IMR-90 (cell line): ENCODE data around the gene IL18. TPM values are rescaled to one million over a fixed set of nuclear protein-coding genes. Genes with fewer than 3 reads are reported as not detected.

ENCODE experiments used
- ATAC-seq: fragments of 200-7000 bp; cut with Tn5 transposase; 2 replicates; pipeline ENCODE4 v1.9.1; 2020; ENCODE audit warnings: low read depth, mild to moderate bottlenecking, moderate library complexity
- BruUV-seq: library from RNA; stranded (reverse); fragments of 400-500 nt; replicated peaks from 2 replicates; lab custom pipeline; 2021; lab: Mats Ljungman, UMichigan
- CTCF ChIA-PET: fragments of 300-600 bp; formaldehyde crosslinking; extraction: SDS; loops from one replicate; lab custom pipeline; 2021; ENCODE audit warnings: antibody characterized with exemption; lab: Yijun Ruan, JAX
- POLR2A ChIA-PET: fragments of 300-600 bp; sonication (Branson Sonifier 250); formaldehyde crosslinking; loops from one replicate; lab custom pipeline; 2022; ENCODE audit warnings: antibody characterized with exemption; ENCODE audit not compliant: unreplicated experiment; lab: Charles Lee
- DNase-seq: peaks from one replicate; pipeline ENCODE4 v3.0.0; 2013
- H2AFZ ChIP-seq: replicated peaks from 2 replicates; pipeline ENCODE3; 2013; ENCODE audit warnings: low read length, mild to moderate bottlenecking; ENCODE audit not compliant: poor library complexity
- H2AK5ac ChIP-seq: 2 replicates; pipeline ENCODE4 v1.6.1; 2013; ENCODE audit warnings: low read depth, low read length, inconsistent platforms
- H2AK9ac ChIP-seq: replicated peaks from 2 replicates; pipeline ENCODE3; 2013; ENCODE audit warnings: mild to moderate bottlenecking, low read depth, low read length, moderate library complexity; ENCODE audit not compliant: poor library complexity
- H2BK120ac ChIP-seq: 2 replicates; pipeline ENCODE4 v1.6.1; 2013; ENCODE audit warnings: low read depth, low read length, inconsistent platforms
- H2BK15ac ChIP-seq: 3 replicates; pipeline ENCODE4 v1.6.1; 2013; ENCODE audit warnings: low read depth, low read length, inconsistent platforms
- H2BK20ac ChIP-seq: 2 replicates; pipeline ENCODE4 v1.6.1; 2013; ENCODE audit warnings: low read depth, mild to moderate bottlenecking, inconsistent platforms, low read length, moderate library complexity
- H2BK5ac ChIP-seq: 2 replicates; pipeline ENCODE4 v1.6.1; 2013; ENCODE audit warnings: mild to moderate bottlenecking, low read depth, low read length, inconsistent platforms; ENCODE audit not compliant: poor library complexity, severe bottlenecking
- H3K14ac ChIP-seq: replicated peaks from 2 replicates; pipeline ENCODE4 v1.6.1; 2013; ENCODE audit warnings: low read depth, low read length, inconsistent platforms
- H3K18ac ChIP-seq: 2 replicates; pipeline ENCODE4 v1.6.1; 2013; ENCODE audit warnings: low read depth, low read length, control low read depth
- H3K23ac ChIP-seq: 2 replicates; pipeline ENCODE4 v1.6.1; 2013; ENCODE audit warnings: low read depth, low read length, inconsistent platforms
- H3K27ac ChIP-seq: 2 replicates; pipeline ENCODE4 v1.5.1; 2013; ENCODE audit warnings: mild to moderate bottlenecking, control low read depth, low read length; ENCODE audit not compliant: insufficient read depth
- H3K27me3 ChIP-seq: 2 replicates; pipeline ENCODE4 v1.6.1; 2013; ENCODE audit warnings: low read length; ENCODE audit not compliant: control insufficient read depth, insufficient read depth
- H3K36me3 ChIP-seq: 2 replicates; pipeline ENCODE4 v1.6.1; 2013; ENCODE audit warnings: low read length, mixed read lengths; ENCODE audit not compliant: control insufficient read depth, insufficient read depth
- H3K4ac ChIP-seq: 2 replicates; pipeline ENCODE4 v1.6.1; 2013; ENCODE audit warnings: low read depth, low read length, inconsistent platforms
- H3K4me1 ChIP-seq: 2 replicates; pipeline ENCODE4 v1.6.1; 2013; ENCODE audit warnings: low read length, mixed read lengths; ENCODE audit not compliant: control insufficient read depth, insufficient read depth
- H3K4me2 ChIP-seq: 2 replicates; pipeline ENCODE4 v1.6.1; 2013; ENCODE audit warnings: low read depth, mild to moderate bottlenecking, control low read depth, low read length, moderate library complexity
- H3K4me3 ChIP-seq: 2 replicates; pipeline ENCODE4 v1.5.1; 2013; ENCODE audit warnings: low read depth, mild to moderate bottlenecking, control low read depth, low read length, moderate library complexity; ENCODE audit not compliant: insufficient read depth
- H3K56ac ChIP-seq: 2 replicates; pipeline ENCODE4 v1.6.1; 2013; ENCODE audit warnings: low read length, inconsistent platforms; ENCODE audit not compliant: insufficient read depth; ENCODE audit errors: extremely low read depth
- H3K79me1 ChIP-seq, 2 experiments: 2 replicates each; pipeline ENCODE4 v1.6.1; 2013; ENCODE audit warnings: low read length in 2 of 2, inconsistent platforms in 1 of 2, low read depth in 1 of 2
- H3K9ac ChIP-seq: 2 replicates; pipeline ENCODE4 v1.6.1; 2013; ENCODE audit warnings: low read depth, low read length, control low read depth
- H3K9me1 ChIP-seq: 2 replicates; pipeline ENCODE4 v1.6.1; 2013; ENCODE audit warnings: low read length, inconsistent platforms; ENCODE audit not compliant: insufficient read depth
- H3K9me3 ChIP-seq: 2 replicates; pipeline ENCODE4 v1.6.1; 2013; ENCODE audit warnings: low read length; ENCODE audit not compliant: control insufficient read depth, insufficient read depth
- H4K20me1 ChIP-seq: 2 replicates; pipeline ENCODE4 v1.6.1; 2013; ENCODE audit warnings: low read length, inconsistent platforms; ENCODE audit not compliant: insufficient read depth
- H4K5ac ChIP-seq: 2 replicates; pipeline ENCODE4 v1.6.1; 2013; ENCODE audit warnings: mild to moderate bottlenecking, low read depth, low read length, control low read depth
- H4K8ac ChIP-seq, 2 experiments: 2 replicates each; pipeline ENCODE4 v1.6.1; 2013; ENCODE audit warnings: low read depth in 2 of 2, low read length in 2 of 2, control low read depth in 1 of 2, inconsistent platforms in 1 of 2
- H4K91ac ChIP-seq: 2 replicates; pipeline ENCODE4 v1.6.1; 2013; ENCODE audit warnings: low read depth, low read length, inconsistent platforms; ENCODE audit not compliant: insufficient read depth
- BHLHE40 ChIP-seq: fragments of 150-350 bp; IDR thresholded peaks from 2 replicates; pipeline ENCODE4 v1.6.1; 2016; ENCODE audit warnings: mild to moderate bottlenecking, low read depth, low read length
- NFE2L2 ChIP-seq: fragments of 150-350 bp; IDR thresholded peaks from 2 replicates; pipeline ENCODE4 v1.6.1; 2016; ENCODE audit warnings: low read depth, mild to moderate bottlenecking, low read length
- SMC3 ChIP-seq: fragments of 150-350 bp; IDR thresholded peaks from 2 replicates; pipeline ENCODE4 v1.6.1; 2016; ENCODE audit warnings: low read depth, mild to moderate bottlenecking, antibody characterized with exemption, low read length, moderate library complexity
- WGBS, 2 experiments: methylation state at CpG; one replicate each; pipeline versions ENCODE4 v1.1.5 to v1.1.7; 2013; ENCODE audit warnings: missing lambda C conversion rate in 2 of 2; ENCODE audit not compliant: insufficient read length in 1 of 2; ENCODE audit errors: extremely low coverage in 2 of 2; 5-methylcytosine and 5-hydroxymethylcytosine counted together
- dilution Hi-C: fragments of 300-500 bp; cut with HindIII; formaldehyde crosslinking; loops from one replicate; pipeline ENCODE4 v1.14.3; 2018; ENCODE audit warnings: low sequenced_read_pairs; ENCODE audit not compliant: unreplicated experiment
- in situ Hi-C: fragments of 300-500 bp; cut with MboI; formaldehyde crosslinking; loops from 3 replicates; pipeline ENCODE4 v1.14.3; 2019; ENCODE audit warnings: low sequenced_read_pairs, inconsistent platforms, mixed read lengths
- intact Hi-C: fragments of 100-400 bp; cut with micrococcal nuclease; formaldehyde crosslinking; loops from 2 replicates; pipeline ENCODE4 v1.10.0; 2022
- polyA plus RNA-seq, 3 experiments: library from polyadenylated mRNA; depleted of rRNA; stranded (reverse); fragments of >200 nt; gene quantifications; 2 replicates each; pipeline ENCODE4 v1.2.3, GENCODE V29; 2012; ENCODE audit warnings: low replicate concordance in 1 of 3
- total RNA-seq: library from RNA; depleted of rRNA; stranded (reverse); fragments of >200 nt; gene quantifications from 2 replicates; pipeline ENCODE4 v1.2.3, GENCODE V29; 2012
- TF ChIP-seq, protein P1 (sequence below): conservative IDR thresholded peaks from 2 replicates; pipeline ENCODE4 v1.5.1; 2012; ENCODE audit warnings: mild to moderate bottlenecking, low read depth, low read length, improper control_type of control experiment

IL18 gene
- total and polyA plus RNA-seq, 2 of the 4 experiments (the other 2 are of a cell fraction), result 0.54 to 0.96 TPM

DNA sequence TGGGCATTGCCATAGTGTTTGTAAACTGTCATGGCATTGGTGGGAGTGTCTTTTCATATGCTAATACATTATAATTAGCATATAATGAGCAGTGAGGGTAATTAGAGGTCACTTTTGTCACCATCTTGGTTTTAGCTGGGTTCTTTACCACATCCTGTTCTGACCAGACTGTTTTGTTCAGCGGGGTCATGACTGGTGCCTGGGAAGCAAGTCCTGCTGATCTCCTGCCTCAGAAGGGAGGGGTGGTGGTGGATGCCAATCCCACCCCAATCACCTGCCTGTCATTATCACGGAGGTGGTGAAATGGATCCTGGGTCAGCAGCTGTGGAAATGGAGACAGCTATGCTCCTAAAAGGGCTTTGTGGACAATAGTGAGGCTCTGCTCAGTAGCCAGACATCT lies 31.2 kb downstream of the IL18 start:
- Histone ChIP-seq H2BK15ac (no peak overlapping the region), H2BK120ac (no peak overlapping the region), H3K4me2 (no peak overlapping the region), H3K18ac (no peak overlapping the region), H3K4ac (no peak overlapping the region; the same call in 1 of the 2 replicates), H3K4me3 (no peak overlapping the region), H3K27ac (no peak overlapping the region), H2AFZ (no peak overlapping the region), H2BK5ac (no peak overlapping the region), H3K9ac (no peak overlapping the region), H2BK20ac (no peak overlapping the region), H3K79me1 (no peaks in the 10 kb centered on the region), H4K8ac (no peak overlapping the region), H3K9me1 (peaks cover 6% of the 10 kb centered on the region), H3K23ac (no peak overlapping the region), H3K4me1 (peaks cover 7% of the 10 kb centered on the region), H3K36me3 (no peaks in the 10 kb centered on the region), H3K14ac (no peak overlapping the region), H3K56ac (no peak overlapping the region), H3K27me3 (no peaks in the 10 kb centered on the region), H3K9me3 (no peaks in the 10 kb centered on the region), H4K5ac (no peak overlapping the region), H2AK5ac (peak overlapping the region; percentile 73), H2AK9ac (no peak overlapping the region), H4K20me1 (no peaks in the 10 kb centered on the region), H4K91ac (no peak overlapping the region)
- dilution Hi-C loops, result no loop called here
- no CpG with 5 or more reads among the region's 2 CpGs for WGBS, 2 experiments
- no peak for TF ChIP-seq NFE2L2
- no peak for TF ChIP-seq SMC3
- no peak for TF ChIP-seq BHLHE40
- TF ChIP-seq, protein P1, sequence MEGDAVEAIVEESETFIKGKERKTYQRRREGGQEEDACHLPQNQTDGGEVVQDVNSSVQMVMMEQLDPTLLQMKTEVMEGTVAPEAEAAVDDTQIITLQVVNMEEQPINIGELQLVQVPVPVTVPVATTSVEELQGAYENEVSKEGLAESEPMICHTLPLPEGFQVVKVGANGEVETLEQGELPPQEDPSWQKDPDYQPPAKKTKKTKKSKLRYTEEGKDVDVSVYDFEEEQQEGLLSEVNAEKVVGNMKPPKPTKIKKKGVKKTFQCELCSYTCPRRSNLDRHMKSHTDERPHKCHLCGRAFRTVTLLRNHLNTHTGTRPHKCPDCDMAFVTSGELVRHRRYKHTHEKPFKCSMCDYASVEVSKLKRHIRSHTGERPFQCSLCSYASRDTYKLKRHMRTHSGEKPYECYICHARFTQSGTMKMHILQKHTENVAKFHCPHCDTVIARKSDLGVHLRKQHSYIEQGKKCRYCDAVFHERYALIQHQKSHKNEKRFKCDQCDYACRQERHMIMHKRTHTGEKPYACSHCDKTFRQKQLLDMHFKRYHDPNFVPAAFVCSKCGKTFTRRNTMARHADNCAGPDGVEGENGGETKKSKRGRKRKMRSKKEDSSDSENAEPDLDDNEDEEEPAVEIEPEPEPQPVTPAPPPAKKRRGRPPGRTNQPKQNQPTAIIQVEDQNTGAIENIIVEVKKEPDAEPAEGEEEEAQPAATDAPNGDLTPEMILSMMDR, result no peak
- ChIA-PET CTCF (interaction anchor here (0.5 kb wide), 1 partner anchor 19 kb away, joined by 4 read pairs; no protein-coding TSS in a partner anchor), POLR2A (no interaction called here)
- intact Hi-C loops, result no loop called here
- in situ Hi-C loops, result no loop called here
- no peak for DNase-seq
- ATAC-seq, result no peak
- no TSS peak for BruUV-seq
